ENCODE data around the gene DMRTA2. TPM values are rescaled to one million over a fixed set of nuclear protein-coding genes. Genes with fewer than 3 reads are reported as not detected.

Gene DMRTA2
- total and polyA plus RNA-seq, 2 of the 8 experiments (the other 6 are each of a cell fraction or from before 2014, with no cell fraction given), result not detected

- H3K56ac ChIP-seq (replicated peaks; ENCODE audit: insufficient read length, low read depth, low read length), result no peak overlapping the region
- H2BK15ac ChIP-seq (ENCODE audit: low read length), result no peak overlapping the region
- no peak overlapping the region for H3K27ac ChIP-seq (ENCODE audit: low read depth, low read length)
- H3K23me2 ChIP-seq (ENCODE audit: low read depth, low read length), result no peaks in the 10 kb centered on the region
- H2BK5ac ChIP-seq (ENCODE audit: low read depth, low read length), result no peak overlapping the region
- no peak overlapping the region for H4K91ac ChIP-seq (replicated peaks; ENCODE audit: insufficient read length, low read length)
- no peak overlapping the region for H3K14ac ChIP-seq (ENCODE audit: insufficient read length)
- DNase-seq (ENCODE audit: low read depth in 1 of 2, low spot score in 2 of 2) (no peak), FAIRE-seq (no peak)
- no peak overlapping the region for H3K23ac ChIP-seq (ENCODE audit: insufficient read length)
- no peaks in the 10 kb centered on the region for H3K79me2 ChIP-seq (ENCODE audit: control insufficient read depth in 1 of 2, insufficient read depth in 2 of 2, low read length in 2 of 2)
- TF ChIP-seq BRCA1 (IDR thresholded peaks at IDR 0.05; ENCODE audit: low read depth, low read length), result no peak
- TF ChIP-seq EP300 (IDR thresholded peaks at IDR 0.05; ENCODE audit: borderline replicate concordance in 1 of 2, low read depth in 2 of 2, low read length in 2 of 2), result no peak
- H4K8ac ChIP-seq (ENCODE audit: extremely low read depth, insufficient read depth, low read length), result no peak overlapping the region
- CTCF ChIA-PET (ENCODE audit: partially characterized antibody), result no interaction called here
- H4K20me1 ChIP-seq (replicated peaks in 1 of 2; ENCODE audit: control insufficient read depth in 1 of 2, insufficient read depth in 2 of 2, low read length in 2 of 2), result no peaks in the 10 kb centered on the region
- H3K79me1 ChIP-seq (ENCODE audit: low read depth, low read length), result no peaks in the 10 kb centered on the region
- POLR2A ChIA-PET (ENCODE audit: partially characterized antibody), result no interaction called here
- H2AFZ ChIP-seq (ENCODE audit: low read length), result no peak overlapping the region
- no peak overlapping the region for H2BK12ac ChIP-seq (ENCODE audit: low read depth, low read length)
- WGBS, 2 experiments (ENCODE audit: extremely low coverage in 1 of 2, insufficient coverage in 1 of 2, insufficient read length in 1 of 2, insufficient replicate concordance in 2 of 2, low coverage in 1 of 2, low lambda C conversion rate in 2 of 2, missing lambda C conversion rate in 1 of 2), result 77% methylated on average over 4 of the region's 4 CpGs; no CpG with 5 or more reads in 1 of the 2 experiments
- no peak overlapping the region for H3K18ac ChIP-seq (ENCODE audit: extremely low read depth, low read length)
- no peaks in the 10 kb centered on the region for H3K4me1 ChIP-seq (replicated peaks in 1 of 4; ENCODE audit: control insufficient read depth in 3 of 4, insufficient read depth in 4 of 4, low read length in 3 of 4)
- H2AK5ac ChIP-seq (ENCODE audit: low read depth, low read length), result no peak overlapping the region
- no peaks in the 10 kb centered on the region for H3K27me3 ChIP-seq (replicated peaks in 1 of 4; ENCODE audit: control insufficient read depth in 3 of 4, extremely low read depth in 1 of 4, insufficient read depth in 3 of 4, low read length in 3 of 4)
- H3K9me3 ChIP-seq (ENCODE audit: insufficient read depth in 2 of 2, low read depth in 1 of 2, low read length in 1 of 2), result no peaks in the 10 kb centered on the region
- H3K9ac ChIP-seq (replicated peaks in 1 of 4; ENCODE audit: extremely low read depth in 1 of 4, low read depth in 3 of 4, low read length in 3 of 4), result no peak overlapping the region
- no peak overlapping the region for H3K4ac ChIP-seq (replicated peaks; ENCODE audit: insufficient read length, low read depth, low read length)
- H3K36me3 ChIP-seq (ENCODE audit: control insufficient read depth in 2 of 4, insufficient read depth in 4 of 4, low read length in 3 of 4), result no peaks in the 10 kb centered on the region
- no peak overlapping the region for H2BK120ac ChIP-seq (replicated peaks; ENCODE audit: low read depth, low read length)
- H4K5ac ChIP-seq (ENCODE audit: insufficient read length, low read depth, low read length), result no peak overlapping the region
- H2BK20ac ChIP-seq (ENCODE audit: low read length), result no peak overlapping the region
- H3K4me2 ChIP-seq (ENCODE audit: insufficient read depth in 1 of 2, low read depth in 2 of 2, low read length in 2 of 2), result no peak overlapping the region
- no peak overlapping the region for H3K4me3 ChIP-seq (ENCODE audit: extremely low read depth in 1 of 4, insufficient read depth in 2 of 4, low read depth in 3 of 4, low read length in 4 of 4)
Observed at GRCh38 chr1:50405814-50406213, 17.4 kb downstream of the DMRTA2 start.

All from H1 (cell line).